OCI-LY1 (cell line): ENCODE results near the gene MXRA5.

Source experiments
- EZH2 ChIP-seq: fragments of 200-600 bp; sonication (generic), shearing (Covaris generic); IDR thresholded peaks from 2 replicates; pipeline ENCODE4 v1.8.0; 2017; ENCODE audit warnings: borderline replicate concordance, mixed run types, mild to moderate bottlenecking, antibody characterized with exemption, low read length, moderate library complexity, mixed read lengths
- TF ChIP-seq, protein P1 (sequence below): fragments of 200-600 bp; sonication (generic), shearing (Covaris generic); IDR thresholded peaks from 2 replicates; pipeline ENCODE4 v1.5.1; 2017; ENCODE audit warnings: mild to moderate bottlenecking, antibody characterized with exemption, low read length, moderate library complexity, mixed read lengths

DNA sequence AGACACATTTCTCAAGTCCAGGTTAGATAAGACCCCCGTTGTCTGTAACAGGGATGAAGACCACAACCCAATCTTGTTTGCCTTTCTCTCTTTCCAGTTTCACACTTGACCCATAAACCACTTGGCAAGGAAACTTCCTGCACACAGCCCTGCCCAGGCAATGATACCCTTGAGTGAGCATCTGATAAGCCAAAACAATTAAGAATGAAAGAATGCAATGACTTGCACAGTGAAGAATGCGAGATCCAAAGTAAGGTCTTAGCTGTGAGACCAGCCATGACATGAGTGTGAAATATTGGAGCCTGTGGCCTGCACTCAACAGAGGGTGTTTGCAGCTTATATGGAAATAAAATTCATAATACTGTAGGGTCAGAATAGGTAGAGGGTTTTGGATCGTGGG, 37.9 kb upstream of the MXRA5 start:
- TF ChIP-seq, protein P1, sequence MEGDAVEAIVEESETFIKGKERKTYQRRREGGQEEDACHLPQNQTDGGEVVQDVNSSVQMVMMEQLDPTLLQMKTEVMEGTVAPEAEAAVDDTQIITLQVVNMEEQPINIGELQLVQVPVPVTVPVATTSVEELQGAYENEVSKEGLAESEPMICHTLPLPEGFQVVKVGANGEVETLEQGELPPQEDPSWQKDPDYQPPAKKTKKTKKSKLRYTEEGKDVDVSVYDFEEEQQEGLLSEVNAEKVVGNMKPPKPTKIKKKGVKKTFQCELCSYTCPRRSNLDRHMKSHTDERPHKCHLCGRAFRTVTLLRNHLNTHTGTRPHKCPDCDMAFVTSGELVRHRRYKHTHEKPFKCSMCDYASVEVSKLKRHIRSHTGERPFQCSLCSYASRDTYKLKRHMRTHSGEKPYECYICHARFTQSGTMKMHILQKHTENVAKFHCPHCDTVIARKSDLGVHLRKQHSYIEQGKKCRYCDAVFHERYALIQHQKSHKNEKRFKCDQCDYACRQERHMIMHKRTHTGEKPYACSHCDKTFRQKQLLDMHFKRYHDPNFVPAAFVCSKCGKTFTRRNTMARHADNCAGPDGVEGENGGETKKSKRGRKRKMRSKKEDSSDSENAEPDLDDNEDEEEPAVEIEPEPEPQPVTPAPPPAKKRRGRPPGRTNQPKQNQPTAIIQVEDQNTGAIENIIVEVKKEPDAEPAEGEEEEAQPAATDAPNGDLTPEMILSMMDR: no peak
- TF ChIP-seq EZH2: no peak
